Gastroesophageal sphincter (tissue), 3 donors: ENCODE data around the gene NBPF14.
A peak's percentile ranks its signal among the peaks of the same experiment; 100 is the strongest.
"Not testable (repeated sequence)": the region's sequence is repeated elsewhere in the genome, so short reads cannot be mapped to it uniquely, and the experiment has no call there.

Source experiments
- EP300 ChIP-seq: sonication (generic); formaldehyde crosslinking; IDR thresholded peaks from one replicate; pipeline ENCODE4 v1.6.1; 2017; ENCODE audit warnings: antibody characterized with exemption, mild to moderate bottlenecking
- POLR2A ChIP-seq, 2 donors: fragments of 450-650 bp; IDR thresholded peaks; one replicate each; pipeline ENCODE4 v1.6.1; 2017; ENCODE audit warnings: antibody characterized with exemption in 2 of 2, mild to moderate bottlenecking in 2 of 2, moderate library complexity in 1 of 2
- POLR2AphosphoS5 ChIP-seq: sonication (generic); formaldehyde crosslinking; IDR thresholded peaks from one replicate; pipeline ENCODE4 v1.6.1; 2017; ENCODE audit warnings: antibody characterized with exemption
- TF ChIP-seq, protein P1 (sequence below), 4 experiments: fragments of 200-600 bp in 2 of 4; fragments of 450-650 bp in 2 of 4; sonication (generic) in 1 of 4; IDR thresholded peaks; one replicate each; pipeline ENCODE4 v1.5.1; 2017 to 2019; ENCODE audit warnings: antibody characterized with exemption in 4 of 4, mild to moderate bottlenecking in 2 of 4, moderate library complexity in 2 of 4

DNA sequence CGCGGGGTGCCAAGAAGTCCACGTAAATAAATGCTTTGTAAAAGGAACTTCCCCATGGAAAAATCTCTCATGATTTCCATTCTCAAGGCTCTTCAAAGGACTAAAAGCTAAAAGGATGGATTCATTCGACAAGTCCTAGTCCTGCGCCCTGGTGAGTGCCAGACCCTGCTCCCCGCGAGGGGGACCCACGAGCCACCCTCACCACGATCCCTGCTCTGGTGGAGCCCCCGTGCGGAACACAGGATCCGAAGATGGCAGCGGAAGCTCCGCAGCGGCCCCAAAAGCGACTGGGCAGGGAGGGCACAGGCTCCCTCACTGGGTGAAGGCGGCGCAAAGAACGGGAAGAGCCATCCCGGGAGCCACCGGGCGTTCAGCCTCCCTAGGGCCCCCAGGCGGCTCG, 67.2 kb downstream of the NBPF14 start:
- TF ChIP-seq, protein P1, sequence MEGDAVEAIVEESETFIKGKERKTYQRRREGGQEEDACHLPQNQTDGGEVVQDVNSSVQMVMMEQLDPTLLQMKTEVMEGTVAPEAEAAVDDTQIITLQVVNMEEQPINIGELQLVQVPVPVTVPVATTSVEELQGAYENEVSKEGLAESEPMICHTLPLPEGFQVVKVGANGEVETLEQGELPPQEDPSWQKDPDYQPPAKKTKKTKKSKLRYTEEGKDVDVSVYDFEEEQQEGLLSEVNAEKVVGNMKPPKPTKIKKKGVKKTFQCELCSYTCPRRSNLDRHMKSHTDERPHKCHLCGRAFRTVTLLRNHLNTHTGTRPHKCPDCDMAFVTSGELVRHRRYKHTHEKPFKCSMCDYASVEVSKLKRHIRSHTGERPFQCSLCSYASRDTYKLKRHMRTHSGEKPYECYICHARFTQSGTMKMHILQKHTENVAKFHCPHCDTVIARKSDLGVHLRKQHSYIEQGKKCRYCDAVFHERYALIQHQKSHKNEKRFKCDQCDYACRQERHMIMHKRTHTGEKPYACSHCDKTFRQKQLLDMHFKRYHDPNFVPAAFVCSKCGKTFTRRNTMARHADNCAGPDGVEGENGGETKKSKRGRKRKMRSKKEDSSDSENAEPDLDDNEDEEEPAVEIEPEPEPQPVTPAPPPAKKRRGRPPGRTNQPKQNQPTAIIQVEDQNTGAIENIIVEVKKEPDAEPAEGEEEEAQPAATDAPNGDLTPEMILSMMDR (IDR thresholded peaks at IDR 0.05), result peak in 1 of 4 experiments; percentile 30
- not testable (repeated sequence) for TF ChIP-seq POLR2A (IDR thresholded peaks at IDR 0.05); POLR2AphosphoS5; EP300
